Measurements from ENCODE around the gene C14orf180. TPM values are rescaled to one million over a fixed set of nuclear protein-coding genes. Genes with fewer than 3 reads are reported as not detected.

Gene C14orf180
- not detected in 2 replicates for total RNA-seq (2014; rRNA removed; shearing (Covaris generic))

DNA sequence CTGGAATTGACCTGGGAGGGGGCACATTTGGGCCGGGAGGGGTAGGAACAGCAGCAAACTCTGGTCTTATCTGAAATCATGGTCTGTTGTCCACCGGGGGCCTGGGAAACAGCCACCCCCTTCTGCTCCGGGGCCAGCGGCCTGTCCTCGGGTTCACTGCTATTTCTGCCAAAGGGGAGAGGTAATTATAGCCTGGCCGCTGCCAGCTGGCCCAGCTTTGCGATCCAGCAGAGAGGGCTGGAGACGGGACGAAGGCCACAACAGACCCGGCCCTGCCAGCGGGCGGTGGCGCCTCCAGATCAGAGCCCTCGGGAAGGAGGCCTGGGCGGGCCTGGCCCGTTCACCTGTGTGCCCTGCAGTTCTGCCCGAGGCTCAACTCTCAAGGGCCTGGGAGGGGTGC is at the start of gene C14orf180:
Gene C14orf180, plus strand, starts transcription at position 258 of the 400 bp plus-strand sequence. CDS start 6,667 bp downstream, outside the sequence.
- no peaks in the 10 kb centered on the region for H3K9me3 ChIP-seq (replicated peaks)
- no peak within 1 kb of the TSS for H3K27ac ChIP-seq
- H3K36me3 ChIP-seq = no peaks in the 10 kb centered on the region
- peaks cover 52% of the 10 kb centered on the region for H3K27me3 ChIP-seq (replicated peaks)
- no peak for DNase-seq (ENCODE audit: low read depth in 1 of 2, low spot score in 2 of 2)
- H3K4me3 ChIP-seq = no peak within 1 kb of the TSS
- H3K4me1 ChIP-seq (replicated peaks) = no peaks in the 10 kb centered on the region

GRCh38 chr14:104530646-104531045 is 48.9 kb upstream of the C14orf180 start:
- Histone ChIP-seq H3K27ac (no peak overlapping the region), H3K4me3 (no peak overlapping the region)
- DNase-seq (ENCODE audit: low read depth in 1 of 2, low spot score in 2 of 2) = peak in 1 of 2 experiments; percentile 27

GRCh38 chr14:104531421-104532190 is 48.0 kb upstream of the C14orf180 start:
- H3K4me1 ChIP-seq (replicated peaks) = no peaks in the 10 kb centered on the region
- H3K36me3 ChIP-seq = no peaks in the 10 kb centered on the region
- no peak overlapping the region for H3K4me3 ChIP-seq
- no peak overlapping the region for H3K27ac ChIP-seq
- H3K9me3 ChIP-seq (replicated peaks) = 0 out of 2 replicates have a peak, but pooled peaks cover 9% of the 10 kb centered on the region
- DNase-seq (ENCODE audit: low read depth in 1 of 2, low spot score in 2 of 2) = peak in 1 of 2 experiments; percentile 28
- no peaks in the 10 kb centered on the region for H3K27me3 ChIP-seq (replicated peaks)

More at GRCh38 chr14:104530646-104531045, 48.9 kb upstream of the C14orf180 start:
- Histone ChIP-seq H3K4me1 (replicated peaks) (no peaks in the 10 kb centered on the region), H3K36me3 (no peaks in the 10 kb centered on the region), H3K9me3 (replicated peaks) (0 out of 2 replicates have a peak, but pooled peaks cover 9% of the 10 kb centered on the region), H3K27me3 (replicated peaks) (no peaks in the 10 kb centered on the region)

- Histone ChIP-seq H3K36me3 (no peaks in the 10 kb centered on the region), H3K4me1 (replicated peaks) (no peaks in the 10 kb centered on the region), H3K27ac (no peak overlapping the region), H3K9me3 (replicated peaks) (0 out of 2 replicates have a peak, but pooled peaks cover 8% of the 10 kb centered on the region), H3K27me3 (replicated peaks) (no peaks in the 10 kb centered on the region), H3K4me3 (no peak overlapping the region)
- DNase-seq (ENCODE audit: low read depth in 1 of 2, low spot score in 2 of 2) = no peak
Observed at GRCh38 chr14:104532191-104532555, 47.4 kb upstream of the C14orf180 start.

GRCh38 chr14:104534036-104534435 is 45.5 kb upstream of the C14orf180 start:
- no peaks in the 10 kb centered on the region for H3K27me3 ChIP-seq (replicated peaks)
- DNase-seq (ENCODE audit: low read depth in 1 of 2, low spot score in 2 of 2) = no peak

GRCh38 chr14:104536942-104537612 is 42.5 kb upstream of the C14orf180 start:
- Histone ChIP-seq H3K4me3 (no peak overlapping the region), H3K27me3 (replicated peaks) (0 out of 2 replicates have a peak, but pooled peaks cover 7% of the 10 kb centered on the region), H3K9me3 (replicated peaks) (no peaks in the 10 kb centered on the region), H3K36me3 (no peaks in the 10 kb centered on the region), H3K27ac (no peak overlapping the region), H3K4me1 (replicated peaks) (no peaks in the 10 kb centered on the region)
- peak in 1 of 2 experiments; percentile 15 for DNase-seq (ENCODE audit: low read depth in 1 of 2, low spot score in 2 of 2)

More at GRCh38 chr14:104534036-104534435, 45.5 kb upstream of the C14orf180 start:
- H3K9me3 ChIP-seq (replicated peaks) = no peaks in the 10 kb centered on the region
- no peaks in the 10 kb centered on the region for H3K4me1 ChIP-seq (replicated peaks)
- H3K36me3 ChIP-seq = no peaks in the 10 kb centered on the region
- no peak overlapping the region for H3K27ac ChIP-seq
- no peak overlapping the region for H3K4me3 ChIP-seq

DNA sequence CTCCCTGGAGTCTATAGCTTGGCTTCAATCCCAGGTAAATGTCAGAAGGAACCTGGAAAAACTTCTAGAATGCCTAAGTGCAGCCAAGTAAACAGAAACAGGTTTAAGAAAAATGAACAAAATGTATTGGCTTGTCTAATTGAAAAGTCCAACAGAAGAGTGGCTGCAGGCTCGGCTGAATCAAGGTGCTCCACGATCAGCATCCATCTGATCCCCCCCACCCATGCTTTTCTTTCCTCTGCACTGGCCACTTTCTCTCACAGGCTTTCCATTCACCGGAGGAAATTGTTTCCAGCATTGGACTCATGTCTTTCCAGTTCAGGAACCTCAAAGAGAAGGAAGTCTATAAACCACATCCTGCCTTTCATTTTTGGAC is 42.0 kb upstream of the C14orf180 start:
- no peak for DNase-seq (ENCODE audit: low read depth in 1 of 2, low spot score in 2 of 2)
- H3K36me3 ChIP-seq = no peaks in the 10 kb centered on the region
- H3K4me3 ChIP-seq = no peak overlapping the region
- H3K4me1 ChIP-seq (replicated peaks) = no peaks in the 10 kb centered on the region
- H3K27me3 ChIP-seq (replicated peaks) = peaks cover 12% of the 10 kb centered on the region; the same call in 1 of the 2 replicates
- H3K27ac ChIP-seq = no peak overlapping the region
- H3K9me3 ChIP-seq (replicated peaks) = no peaks in the 10 kb centered on the region

GRCh38 chr14:104541905-104542465 is 37.6 kb upstream of the C14orf180 start:
- no peak overlapping the region for H3K27ac ChIP-seq
- H3K4me3 ChIP-seq = no peak overlapping the region
- no peaks in the 10 kb centered on the region for H3K36me3 ChIP-seq
- no peaks in the 10 kb centered on the region for H3K4me1 ChIP-seq (replicated peaks)
- peaks cover 15% of the 10 kb centered on the region; the same call in 1 of the 2 replicates for H3K27me3 ChIP-seq (replicated peaks)
- no peaks in the 10 kb centered on the region for H3K9me3 ChIP-seq (replicated peaks)
- DNase-seq (ENCODE audit: low read depth in 1 of 2, low spot score in 2 of 2) = no peak

DNA sequence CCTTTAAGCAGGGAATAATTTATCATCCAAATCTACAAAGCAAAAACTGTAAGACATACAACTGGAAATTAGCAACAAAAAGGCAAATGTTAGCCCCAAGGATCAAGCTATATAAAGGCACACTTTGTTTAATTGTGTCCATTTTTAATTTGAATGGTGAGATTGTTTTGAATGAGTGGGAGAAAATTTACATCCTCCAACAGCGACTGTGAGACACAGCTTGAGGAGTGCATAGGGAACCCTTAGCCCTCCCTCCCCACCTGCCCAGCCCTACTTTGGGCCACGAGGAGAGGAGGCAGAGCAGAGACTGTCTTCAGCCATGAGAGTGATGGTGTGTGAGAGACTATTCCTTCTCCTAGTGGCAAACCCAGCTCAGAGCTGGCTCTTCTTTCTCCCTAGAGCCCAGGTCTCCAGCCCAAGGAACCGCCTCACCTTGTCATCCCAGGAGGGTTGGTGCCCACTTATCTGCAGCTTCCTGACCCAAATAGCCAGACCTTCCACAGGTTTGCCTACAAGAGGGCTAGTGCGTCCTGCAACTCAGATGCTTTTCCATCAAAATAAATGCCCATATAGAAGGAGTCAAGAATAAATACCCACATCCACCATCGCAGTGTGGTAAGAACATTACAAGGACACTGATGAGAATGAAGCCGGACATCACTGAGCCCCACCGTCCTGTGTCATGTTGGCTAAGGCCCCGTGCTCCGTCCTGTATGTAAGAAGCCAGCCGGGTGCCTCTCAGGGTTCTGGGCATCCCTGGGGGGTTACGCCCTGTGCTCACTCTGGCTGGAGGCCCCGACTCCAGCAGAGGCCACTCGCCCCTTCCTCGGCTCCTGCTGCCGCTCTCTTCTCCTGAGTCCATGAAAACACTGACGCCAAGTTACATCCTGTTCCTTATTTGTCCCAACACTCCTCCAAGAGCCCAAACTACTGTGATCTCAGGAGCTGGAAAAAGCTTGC is 36.4 kb upstream of the C14orf180 start:
- no peaks in the 10 kb centered on the region for H3K4me1 ChIP-seq (replicated peaks)
- H3K4me3 ChIP-seq = no peak overlapping the region
- peaks cover 15% of the 10 kb centered on the region; the same call in 1 of the 2 replicates for H3K27me3 ChIP-seq (replicated peaks)
- no peaks in the 10 kb centered on the region for H3K9me3 ChIP-seq (replicated peaks)
- DNase-seq (ENCODE audit: low read depth in 1 of 2, low spot score in 2 of 2) = no peak
- no peaks in the 10 kb centered on the region for H3K36me3 ChIP-seq
- H3K27ac ChIP-seq = no peak overlapping the region

- H3K4me3 ChIP-seq = no peak overlapping the region
- no peak for DNase-seq (ENCODE audit: low read depth in 1 of 2, low spot score in 2 of 2)
- H3K9me3 ChIP-seq (replicated peaks) = no peaks in the 10 kb centered on the region
- no peak overlapping the region for H3K27ac ChIP-seq
- H3K36me3 ChIP-seq = no peaks in the 10 kb centered on the region
- H3K27me3 ChIP-seq (replicated peaks) = peaks cover 15% of the 10 kb centered on the region; the same call in 1 of the 2 replicates
- H3K4me1 ChIP-seq (replicated peaks) = no peaks in the 10 kb centered on the region
Observed at GRCh38 chr14:104544362-104544961, 35.1 kb upstream of the C14orf180 start.

- Histone ChIP-seq H3K36me3 (no peaks in the 10 kb centered on the region), H3K27ac (no peak overlapping the region), H3K4me1 (replicated peaks) (no peaks in the 10 kb centered on the region), H3K9me3 (replicated peaks) (no peaks in the 10 kb centered on the region), H3K4me3 (no peak overlapping the region), H3K27me3 (replicated peaks) (peaks cover 18% of the 10 kb centered on the region; the same call in 1 of the 2 replicates)
- peak in 1 of 2 experiments; percentile 27 for DNase-seq (ENCODE audit: low read depth in 1 of 2, low spot score in 2 of 2)
Observed at GRCh38 chr14:104545151-104545941, 34.2 kb upstream of the C14orf180 start.

DNA sequence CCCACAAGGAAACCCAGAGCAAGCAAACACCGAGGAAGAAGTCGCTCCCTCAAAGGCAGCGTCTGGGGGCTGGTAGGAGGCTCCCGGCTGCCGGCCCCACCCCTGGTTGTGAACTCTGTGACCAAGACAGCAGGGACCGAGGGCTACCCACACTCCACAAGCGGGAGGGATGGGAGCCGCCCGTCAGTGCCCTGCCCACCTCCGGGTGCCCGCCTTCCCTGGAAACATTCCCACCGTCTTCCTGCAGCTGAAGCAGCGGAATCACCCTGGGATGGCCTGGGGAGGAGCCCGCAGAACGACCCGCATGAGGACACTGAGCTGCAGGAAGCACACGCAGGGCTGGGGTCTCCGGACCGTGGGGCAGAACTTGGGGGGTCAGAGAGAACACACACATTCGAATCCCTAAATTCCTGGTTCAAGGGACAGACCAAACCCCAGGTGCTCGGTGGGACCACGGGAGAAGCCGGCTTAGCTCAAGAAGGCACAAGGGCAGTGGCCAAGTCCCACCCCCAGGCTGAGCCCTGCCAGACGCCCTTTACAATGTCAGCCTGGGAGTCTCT is 33.5 kb upstream of the C14orf180 start:
- DNase-seq (ENCODE audit: low read depth in 1 of 2, low spot score in 2 of 2) = no peak
- peaks cover 14% of the 10 kb centered on the region; the same call in 1 of the 2 replicates for H3K27me3 ChIP-seq (replicated peaks)
- no peaks in the 10 kb centered on the region for H3K4me1 ChIP-seq (replicated peaks)
- H3K36me3 ChIP-seq = no peaks in the 10 kb centered on the region
- no peaks in the 10 kb centered on the region for H3K9me3 ChIP-seq (replicated peaks)
- H3K4me3 ChIP-seq = no peak overlapping the region
- no peak overlapping the region for H3K27ac ChIP-seq

Measured in SJSA1 (cell line).